Measurements from ENCODE around the gene PSMD6. TPM values are rescaled to one million over a fixed set of nuclear protein-coding genes. Genes with fewer than 3 reads are reported as not detected.
A peak's percentile ranks its signal among the peaks of the same experiment; 100 is the strongest.

Gene PSMD6
- total and polyA plus RNA-seq, 9 of the 15 experiments (the other 6 are each of a cell fraction or from before 2014, with no cell fraction given): 78.2 to 133 (median 113) TPM

DNA sequence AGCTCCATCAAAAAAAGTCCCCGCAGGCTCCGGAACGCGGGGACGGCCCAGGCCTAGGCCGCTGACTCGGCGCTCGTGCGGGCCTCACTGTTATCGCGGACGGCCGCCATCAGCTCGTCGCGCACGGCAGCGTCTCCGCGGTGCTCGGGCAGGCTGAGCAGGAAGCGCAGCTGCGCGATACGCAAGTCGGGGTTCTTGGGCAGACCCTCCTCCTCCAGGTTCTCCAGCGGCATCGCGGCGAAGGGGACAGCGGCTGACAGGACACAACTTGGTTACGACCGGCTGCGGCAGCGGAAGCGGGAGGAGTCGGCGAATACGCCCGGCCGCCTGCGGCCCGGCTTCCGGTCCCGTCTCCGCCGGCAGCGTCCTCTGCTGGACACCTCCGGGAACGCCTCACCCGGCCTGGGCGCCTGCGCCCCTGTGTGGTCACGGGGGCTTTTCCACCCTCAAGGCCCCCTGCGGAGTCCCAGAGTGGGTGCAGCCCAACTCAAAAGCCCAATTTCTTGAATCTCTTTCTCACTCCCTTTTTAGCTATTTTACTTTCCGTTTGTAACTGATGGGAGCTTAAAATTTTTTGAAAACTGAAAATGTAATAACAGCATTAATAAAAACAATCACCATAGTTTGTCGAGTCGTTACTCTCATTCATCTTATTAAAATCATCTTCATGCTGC, at the start of gene PSMD6 (continued):
- TF ChIP-seq ETS1 (conservative IDR thresholded peaks at IDR 0.05; ENCODE audit: control insufficient read depth, low read depth, low read length): peak; percentile 67; the same call in 1 of the 2 replicates
- no peak for TF ChIP-seq ZNF217 (CRISPR knock-in tag; IDR thresholded peaks at IDR 0.05)
- TF ChIP-seq HNRNPUL1 (IDR thresholded peaks at IDR 0.05; ENCODE audit: low read length): no peak
- TF ChIP-seq HEY1 (CRISPR knock-in tag; IDR thresholded peaks at IDR 0.05; ENCODE audit: borderline replicate concordance): no peak
- peak; percentile 47; the same call in 1 of the 2 replicates for TF ChIP-seq BHLHE40 (IDR thresholded peaks at IDR 0.05; ENCODE audit: low read length)
- TF ChIP-seq ZBTB43 (CRISPR knock-in tag; IDR thresholded peaks at IDR 0.05): 0 out of 2 replicates have a peak, but pooled peaks have one; percentile 56
- no peak for TF ChIP-seq ZNF143 (CRISPR knock-in tag; IDR thresholded peaks at IDR 0.05)
- TF ChIP-seq RNF219 (CRISPR knock-in tag; IDR thresholded peaks at IDR 0.05): no peak
- no peak for TF ChIP-seq NFXL1 (CRISPR knock-in tag; IDR thresholded peaks at IDR 0.05)
- peak; percentile 41; the same call in 1 of the 2 replicates for TF ChIP-seq DIDO1 (tag; IDR thresholded peaks at IDR 0.05; ENCODE audit: low read depth)
- TF ChIP-seq PHB2 (IDR thresholded peaks at IDR 0.05; ENCODE audit: low read depth): no peak
- TF ChIP-seq, protein P1, sequence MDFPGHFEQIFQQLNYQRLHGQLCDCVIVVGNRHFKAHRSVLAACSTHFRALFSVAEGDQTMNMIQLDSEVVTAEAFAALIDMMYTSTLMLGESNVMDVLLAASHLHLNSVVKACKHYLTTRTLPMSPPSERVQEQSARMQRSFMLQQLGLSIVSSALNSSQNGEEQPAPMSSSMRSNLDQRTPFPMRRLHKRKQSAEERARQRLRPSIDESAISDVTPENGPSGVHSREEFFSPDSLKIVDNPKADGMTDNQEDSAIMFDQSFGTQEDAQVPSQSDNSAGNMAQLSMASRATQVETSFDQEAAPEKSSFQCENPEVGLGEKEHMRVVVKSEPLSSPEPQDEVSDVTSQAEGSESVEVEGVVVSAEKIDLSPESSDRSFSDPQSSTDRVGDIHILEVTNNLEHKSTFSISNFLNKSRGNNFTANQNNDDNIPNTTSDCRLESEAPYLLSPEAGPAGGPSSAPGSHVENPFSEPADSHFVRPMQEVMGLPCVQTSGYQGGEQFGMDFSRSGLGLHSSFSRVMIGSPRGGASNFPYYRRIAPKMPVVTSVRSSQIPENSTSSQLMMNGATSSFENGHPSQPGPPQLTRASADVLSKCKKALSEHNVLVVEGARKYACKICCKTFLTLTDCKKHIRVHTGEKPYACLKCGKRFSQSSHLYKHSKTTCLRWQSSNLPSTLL (IDR thresholded peaks at IDR 0.05): no peak
- TF ChIP-seq NCOA1 (IDR thresholded peaks at IDR 0.05; ENCODE audit: low read depth): 0 out of 2 replicates have a peak, but pooled peaks have one; percentile 60
- no peak for TF ChIP-seq ZBED1 (IDR thresholded peaks at IDR 0.05)
- TF ChIP-seq JUNB (CRISPR knock-in tag; conservative IDR thresholded peaks at IDR 0.05): no peak
- no peak for TF ChIP-seq SMARCA4 (IDR thresholded peaks at IDR 0.05)
- no peak for TF ChIP-seq SRSF3 (IDR thresholded peaks at IDR 0.05; ENCODE audit: insufficient read depth, low read length)
- TF ChIP-seq GABPB1 (CRISPR knock-in tag; IDR thresholded peaks at IDR 0.05): peak; percentile 95
- TF ChIP-seq, protein P2, sequence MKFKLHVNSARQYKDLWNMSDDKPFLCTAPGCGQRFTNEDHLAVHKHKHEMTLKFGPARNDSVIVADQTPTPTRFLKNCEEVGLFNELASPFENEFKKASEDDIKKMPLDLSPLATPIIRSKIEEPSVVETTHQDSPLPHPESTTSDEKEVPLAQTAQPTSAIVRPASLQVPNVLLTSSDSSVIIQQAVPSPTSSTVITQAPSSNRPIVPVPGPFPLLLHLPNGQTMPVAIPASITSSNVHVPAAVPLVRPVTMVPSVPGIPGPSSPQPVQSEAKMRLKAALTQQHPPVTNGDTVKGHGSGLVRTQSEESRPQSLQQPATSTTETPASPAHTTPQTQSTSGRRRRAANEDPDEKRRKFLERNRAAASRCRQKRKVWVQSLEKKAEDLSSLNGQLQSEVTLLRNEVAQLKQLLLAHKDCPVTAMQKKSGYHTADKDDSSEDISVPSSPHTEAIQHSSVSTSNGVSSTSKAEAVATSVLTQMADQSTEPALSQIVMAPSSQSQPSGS (CRISPR knock-in tag; IDR thresholded peaks at IDR 0.05): no peak
- TF ChIP-seq NBN (IDR thresholded peaks at IDR 0.05; ENCODE audit: low read depth): no peak
- TF ChIP-seq FIP1L1 (IDR thresholded peaks at IDR 0.05; ENCODE audit: low read depth, low read length, poor library complexity, severe bottlenecking): peak; percentile 53
- peak; percentile 85; the same call in 1 of the 2 replicates for TF ChIP-seq ZNF232 (CRISPR knock-in tag; IDR thresholded peaks at IDR 0.05)

Data from K562 (cell line).